Small intestine (tissue), 7 donors: ENCODE results near the gene MYOM3. TPM values are rescaled to one million over a fixed set of nuclear protein-coding genes. Genes with fewer than 3 reads are reported as not detected.

Experiments
- DNase-seq, 2 donors: peaks; one replicate each; pipeline versions ENCODE4 v3.0.0 to v3.0.0-alpha.2; 2013
- FAIRE-seq: peaks from 2 replicates; lab custom pipeline; 2012; peaks lifted over from hg19 to GRCh38; lab: Jason Lieb, UNC
- H3K27ac ChIP-seq, 3 donors: one replicate each; pipeline ENCODE4 v1.5.1; 2013; ENCODE audit warnings: low read length in 2 of 3, mild to moderate bottlenecking in 2 of 3, control low read depth in 1 of 3, inconsistent platforms in 1 of 3, low read depth in 1 of 3, moderate library complexity in 1 of 3
- H3K27me3 ChIP-seq, 3 donors: one replicate each; pipeline ENCODE4 v1.6.1; 2013; ENCODE audit warnings: low read length in 3 of 3, inconsistent platforms in 1 of 3; ENCODE audit not compliant: control insufficient read depth in 3 of 3, insufficient read depth in 3 of 3
- H3K36me3 ChIP-seq, 3 donors: one replicate each; pipeline ENCODE4 v1.6.1; 2013; ENCODE audit warnings: low read length in 3 of 3, inconsistent platforms in 1 of 3, low read depth in 1 of 3, mild to moderate bottlenecking in 1 of 3, moderate library complexity in 1 of 3; ENCODE audit not compliant: control insufficient read depth in 3 of 3, insufficient read depth in 2 of 3
- H3K4me1 ChIP-seq, 3 donors: one replicate each; pipeline ENCODE4 v1.6.1; 2013; ENCODE audit warnings: low read length in 2 of 3, inconsistent platforms in 1 of 3, low read depth in 1 of 3, mild to moderate bottlenecking in 1 of 3, moderate library complexity in 1 of 3; ENCODE audit not compliant: control insufficient read depth in 3 of 3, insufficient read depth in 2 of 3
- H3K4me3 ChIP-seq, 3 donors: one replicate each; pipeline ENCODE4 v1.5.1; 2013; ENCODE audit warnings: low read length in 3 of 3, control low read depth in 1 of 3, inconsistent platforms in 1 of 3, low read depth in 1 of 3, mild to moderate bottlenecking in 1 of 3, moderate library complexity in 1 of 3
- H3K9me3 ChIP-seq, 2 donors: one replicate each; pipeline ENCODE4 v1.6.1; 2013; ENCODE audit warnings: low read depth in 1 of 2, low read length in 1 of 2; ENCODE audit not compliant: control insufficient read depth in 2 of 2, insufficient read depth in 1 of 2
- WGBS, 3 donors: extraction: QIAGEN DNeasy Blood & Tissue Kit; methylation state at CpG; one replicate each; pipeline ENCODE4 v1.1.7; 2013; 5-methylcytosine and 5-hydroxymethylcytosine counted together
- polyA plus RNA-seq, 4 donors: library from polyadenylated mRNA; stranded (reverse) in 3 of 4; unstranded in 1 of 4; fragments of 200-250 nt in 3 of 4; fragments of 120-200 nt in 1 of 4; gene quantifications; one replicate each; pipeline versions ENCODE4 v1.2.1 to v1.2.3, GENCODE V29; 2013
- donor health status: healthy with polysubstance abuse.
- donor health status: control.
- donor health status: control.
- donor health status: Bipolar disorder and iron deficiency.
- donor health status: healthy.

Gene MYOM3
- polyA plus RNA-seq, 4 donors = 1.7 to 84.8 (median 5.7) TPM

GRCh38 chr1:24062221-24062620 lies 49.7 kb downstream of the MYOM3 start:
- no peak overlapping the region for H3K4me3 ChIP-seq
- FAIRE-seq (no peak), DNase-seq (no peak)
- H3K36me3 ChIP-seq = peaks cover 0 to 93% (median 0%) of the 10 kb centered on the region in 3 donors
- peaks cover 0 to 15% of the 10 kb centered on the region in 2 donors for H3K9me3 ChIP-seq
- H3K27ac ChIP-seq = no peak overlapping the region
- H3K27me3 ChIP-seq = peaks cover 0 to 2% (median 0%) of the 10 kb centered on the region in 3 donors
- H3K4me1 ChIP-seq = no peaks in the 10 kb centered on the region
- 74 to 92% (median 76%) methylated on average over 2 of the region's 2 CpGs for WGBS, 3 donors

GRCh38 chr1:24060482-24060881 lies 51.5 kb downstream of the MYOM3 start:
- H3K27me3 ChIP-seq = peaks cover 0 to 2% (median 0%) of the 10 kb centered on the region in 3 donors
- DNase-seq (no peak), FAIRE-seq (no peak)
- H3K27ac ChIP-seq = no peak overlapping the region
- H3K4me1 ChIP-seq = no peaks in the 10 kb centered on the region
- H3K36me3 ChIP-seq = peaks cover 0 to 94% (median 0%) of the 10 kb centered on the region in 3 donors
- 86 to 89% (median 88%) methylated on average over 13 of the region's 13 CpGs for WGBS, 3 donors
- peaks cover 0 to 15% of the 10 kb centered on the region in 2 donors for H3K9me3 ChIP-seq
- H3K4me3 ChIP-seq = no peak overlapping the region

DNA sequence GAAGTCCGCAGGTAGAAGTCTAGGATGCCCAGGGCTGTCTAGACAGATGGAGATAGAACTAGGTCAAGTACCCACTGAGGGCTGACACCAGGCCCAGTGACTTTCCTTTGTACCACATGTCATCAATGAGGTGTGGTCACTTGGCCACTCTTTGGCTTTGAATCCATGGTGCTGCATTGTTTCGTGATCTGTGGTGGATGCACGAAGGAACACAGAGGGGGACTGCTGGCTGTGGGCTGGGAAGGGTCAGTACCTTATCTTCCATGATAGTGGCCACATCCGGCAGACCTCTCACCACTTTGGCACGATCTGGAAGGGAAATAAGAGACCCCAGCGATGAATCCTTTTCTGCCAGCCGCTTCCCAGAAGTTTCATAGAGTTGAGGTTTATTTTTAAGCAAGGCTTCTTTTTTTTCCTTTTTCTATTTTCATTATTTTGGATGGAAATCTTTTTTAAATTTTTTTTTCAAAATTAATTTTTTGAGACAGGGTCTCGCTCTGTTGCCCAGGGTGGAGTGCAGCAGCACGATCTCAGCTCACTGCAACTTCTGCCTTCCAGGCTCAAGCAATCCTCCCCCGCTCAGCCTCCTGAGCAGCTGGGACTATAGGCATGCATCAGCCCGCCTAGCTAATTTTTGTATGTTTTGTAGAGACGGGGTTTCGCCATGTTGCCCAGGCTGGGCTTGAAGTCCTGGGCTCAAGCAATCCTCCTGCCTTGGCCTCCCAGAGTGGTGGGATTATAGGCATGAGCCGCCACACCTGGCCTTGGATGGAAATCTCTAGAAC lies 53.1 kb downstream of the MYOM3 start:
- FAIRE-seq (no peak), DNase-seq (no peak)
- Histone ChIP-seq H3K4me1 (no peaks in the 10 kb centered on the region), H3K36me3 (peaks cover 0 to 86% (median 0%) of the 10 kb centered on the region in 3 donors), H3K9me3 (peaks cover 0 to 15% of the 10 kb centered on the region in 2 donors), H3K27me3 (peaks cover 0 to 2% (median 0%) of the 10 kb centered on the region in 3 donors), H3K27ac (no peak overlapping the region), H3K4me3 (no peak overlapping the region)
- 91 to 94% (median 92%) methylated on average over 14 of the region's 14 CpGs for WGBS, 3 donors

- Histone ChIP-seq H3K4me1 (no peaks in the 10 kb centered on the region), H3K27me3 (peaks cover 0 to 2% (median 0%) of the 10 kb centered on the region in 3 donors), H3K27ac (no peak overlapping the region), H3K4me3 (no peak overlapping the region), H3K36me3 (peaks cover 0 to 69% (median 0%) of the 10 kb centered on the region in 3 donors), H3K9me3 (no peaks in the 10 kb centered on the region)
- WGBS, 3 donors = 92 to 94% (median 93%) methylated on average over 13 of the region's 13 CpGs
- DNase-seq (no peak), FAIRE-seq (no peak)
Observed at GRCh38 chr1:24057171-24057570, 54.8 kb downstream of the MYOM3 start.

DNA sequence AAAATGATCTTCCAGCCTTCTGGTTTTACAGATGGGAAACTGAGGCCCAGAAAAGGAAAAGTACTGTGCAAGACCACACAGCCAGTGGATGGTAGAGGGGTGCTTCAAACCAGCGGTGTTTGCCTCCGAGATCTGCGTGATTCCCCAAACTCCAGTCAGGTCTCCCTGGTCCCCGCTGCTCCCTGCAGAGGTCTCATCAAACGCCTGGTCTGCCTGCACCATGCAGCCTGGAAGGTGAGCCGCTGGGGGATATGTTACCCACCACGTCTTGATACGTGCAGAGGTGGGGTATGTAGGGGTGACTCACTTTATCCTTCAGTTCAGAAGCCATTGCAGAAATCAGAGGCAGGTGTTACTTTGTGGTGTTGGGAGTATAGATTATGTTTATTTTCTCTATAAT lies 56.3 kb downstream of the MYOM3 start:
- Histone ChIP-seq H3K9me3 (no peaks in the 10 kb centered on the region), H3K27ac (no peak overlapping the region), H3K27me3 (peaks cover 0 to 2% (median 0%) of the 10 kb centered on the region in 3 donors), H3K36me3 (peaks cover 0 to 54% (median 0%) of the 10 kb centered on the region in 3 donors), H3K4me1 (no peaks in the 10 kb centered on the region), H3K4me3 (no peak overlapping the region)
- WGBS, 3 donors = 77 to 83% (median 80%) methylated on average over 8 of the region's 8 CpGs
- FAIRE-seq (no peak), DNase-seq (no peak)

DNA sequence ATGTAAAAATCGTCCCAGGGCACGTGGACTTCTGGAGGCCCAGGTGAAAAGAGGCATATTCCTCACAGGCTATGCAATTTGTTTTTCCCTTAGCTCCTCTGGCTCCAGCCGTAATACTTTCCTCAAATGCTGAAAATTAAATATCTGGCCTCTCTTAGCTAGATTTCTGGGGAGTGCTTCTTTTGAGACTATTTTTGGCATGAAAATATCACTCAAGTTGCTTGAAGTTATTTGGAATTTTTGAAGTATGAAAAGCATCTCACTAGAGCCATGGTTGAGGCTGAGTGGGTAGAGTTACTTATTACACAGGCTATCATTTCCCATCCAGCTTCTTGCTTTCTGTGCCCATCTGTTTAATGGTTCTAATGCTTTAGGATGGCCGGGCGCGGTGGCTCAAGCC lies 59.7 kb downstream of the MYOM3 start:
- Histone ChIP-seq H3K27me3 (no peaks in the 10 kb centered on the region), H3K27ac (no peak overlapping the region), H3K4me1 (peaks cover 0 to under 1% (median 0%) of the 10 kb centered on the region in 3 donors), H3K36me3 (peaks cover 0 to 24% (median 0%) of the 10 kb centered on the region in 3 donors), H3K4me3 (no peak overlapping the region), H3K9me3 (no peaks in the 10 kb centered on the region)
- DNase-seq (no peak), FAIRE-seq (no peak)
- WGBS, 3 donors = 68 to 80% (median 75%) methylated on average over 6 of the region's 6 CpGs

- H3K36me3 ChIP-seq = peaks cover 0 to 16% (median 0%) of the 10 kb centered on the region in 3 donors
- FAIRE-seq (no peak), DNase-seq (no peak)
- H3K4me1 ChIP-seq = peaks cover 0 to 6% (median 2%) of the 10 kb centered on the region in 3 donors
- H3K27me3 ChIP-seq = no peaks in the 10 kb centered on the region
- H3K9me3 ChIP-seq = no peaks in the 10 kb centered on the region
- H3K27ac ChIP-seq = no peak overlapping the region
- 67 to 72% (median 70%) methylated on average over 7 of the region's 7 CpGs for WGBS, 3 donors
- H3K4me3 ChIP-seq = no peak overlapping the region
Observed at GRCh38 chr1:24051206-24051945, 60.6 kb downstream of the MYOM3 start.

DNA sequence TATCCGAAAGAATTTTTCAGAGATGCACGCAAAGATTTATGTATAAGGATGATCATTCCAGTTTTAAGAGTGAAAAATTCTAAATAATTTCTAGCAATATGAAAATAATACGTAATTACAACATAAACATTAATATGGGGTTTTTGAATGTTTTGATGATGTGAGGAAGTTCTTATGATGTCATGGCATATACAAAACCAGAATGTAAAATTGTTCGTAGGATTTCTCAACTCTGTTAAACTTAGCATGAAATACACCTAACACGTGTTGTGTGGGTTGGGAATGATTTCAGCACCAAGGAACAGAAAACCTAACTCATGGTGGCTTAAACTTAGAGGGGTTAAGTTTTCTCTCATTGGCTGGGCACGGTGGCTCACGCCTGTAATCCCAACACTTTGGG lies 62.2 kb downstream of the MYOM3 start:
- no peak for FAIRE-seq
- Histone ChIP-seq H3K27ac (no peak overlapping the region), H3K4me1 (peaks cover 0 to 12% (median 5%) of the 10 kb centered on the region in 3 donors), H3K4me3 (no peak overlapping the region), H3K27me3 (no peaks in the 10 kb centered on the region), H3K36me3 (peaks cover 0 to 2% (median 0%) of the 10 kb centered on the region in 3 donors), H3K9me3 (no peaks in the 10 kb centered on the region)
- no peak for DNase-seq
- WGBS, 3 donors = 90 to 96% (median 93%) methylated on average over 7 of the region's 7 CpGs
